Skeletal muscle satellite cell (primary cell): ENCODE measurements around the gene ORM2.

Source experiments
- H3K27me3 ChIP-seq: 2 replicates; pipeline ENCODE4 v1.7.0; 2013; ENCODE audit warnings: low read length; ENCODE audit not compliant: control insufficient read depth, insufficient read depth
- H3K36me3 ChIP-seq: 2 replicates; pipeline ENCODE4 v1.7.0; 2013; ENCODE audit warnings: mild to moderate bottlenecking, control low read depth, low read length; ENCODE audit not compliant: insufficient read depth
- H3K4me1 ChIP-seq: 2 replicates; pipeline ENCODE4 v1.7.0; 2013; ENCODE audit warnings: low read length; ENCODE audit not compliant: control insufficient read depth, insufficient read depth
- H3K4me2 ChIP-seq: 2 replicates; pipeline ENCODE4 v1.7.0; 2013; ENCODE audit warnings: mild to moderate bottlenecking, low read length
- H3K4me3 ChIP-seq: 2 replicates; pipeline ENCODE4 v1.7.0; 2013; ENCODE audit warnings: low read length
- H3K9ac ChIP-seq: 2 replicates; pipeline ENCODE4 v1.7.0; 2013; ENCODE audit warnings: mild to moderate bottlenecking, low read depth, low read length, moderate library complexity
- H3K9me3 ChIP-seq: replicated peaks from 2 replicates; pipeline ENCODE4 v1.7.0; 2013; ENCODE audit warnings: mild to moderate bottlenecking, control low read depth, low read length

ORM2 gene

GRCh38 chr9:114309096-114309495 lies 20.6 kb upstream of the ORM2 start:
- no peak overlapping the region for H3K9ac ChIP-seq
- no peak overlapping the region for H3K4me2 ChIP-seq
- no peaks in the 10 kb centered on the region for H3K4me1 ChIP-seq
- H3K9me3 ChIP-seq = no peaks in the 10 kb centered on the region
- no peak overlapping the region for H3K4me3 ChIP-seq
- no peaks in the 10 kb centered on the region for H3K27me3 ChIP-seq
- H3K36me3 ChIP-seq = peaks cover 16% of the 10 kb centered on the region

- no peak overlapping the region for H3K9ac ChIP-seq
- no peaks in the 10 kb centered on the region for H3K9me3 ChIP-seq
- no peak overlapping the region for H3K4me3 ChIP-seq
- H3K4me2 ChIP-seq = no peak overlapping the region
- H3K27me3 ChIP-seq = no peaks in the 10 kb centered on the region
- no peaks in the 10 kb centered on the region for H3K4me1 ChIP-seq
- H3K36me3 ChIP-seq = peaks cover 16% of the 10 kb centered on the region
Measured at GRCh38 chr9:114310471-114311450, 18.9 kb upstream of the ORM2 start.

- no peaks in the 10 kb centered on the region for H3K9me3 ChIP-seq
- H3K9ac ChIP-seq = no peak overlapping the region
- peaks cover 12% of the 10 kb centered on the region for H3K36me3 ChIP-seq
Measured at GRCh38 chr9:114311571-114312512, 17.8 kb upstream of the ORM2 start.

GRCh38 chr9:114312513-114312875 lies 17.2 kb upstream of the ORM2 start:
- Histone ChIP-seq H3K9ac (no peak overlapping the region), H3K4me3 (no peak overlapping the region), H3K36me3 (peaks cover 8% of the 10 kb centered on the region), H3K4me2 (no peak overlapping the region), H3K4me1 (no peaks in the 10 kb centered on the region), H3K27me3 (no peaks in the 10 kb centered on the region), H3K9me3 (no peaks in the 10 kb centered on the region)

More at GRCh38 chr9:114311571-114312512, 17.8 kb upstream of the ORM2 start:
- Histone ChIP-seq H3K4me1 (no peaks in the 10 kb centered on the region), H3K4me2 (no peak overlapping the region), H3K4me3 (no peak overlapping the region), H3K27me3 (no peaks in the 10 kb centered on the region)

GRCh38 chr9:114313186-114313585 lies 16.5 kb upstream of the ORM2 start:
- no peaks in the 10 kb centered on the region for H3K9me3 ChIP-seq
- H3K4me3 ChIP-seq = no peak overlapping the region
- H3K4me2 ChIP-seq = no peak overlapping the region
- H3K27me3 ChIP-seq = no peaks in the 10 kb centered on the region
- H3K36me3 ChIP-seq = peaks cover 8% of the 10 kb centered on the region
- H3K9ac ChIP-seq = no peak overlapping the region
- H3K4me1 ChIP-seq = no peaks in the 10 kb centered on the region

GRCh38 chr9:114314256-114314867 lies 15.3 kb upstream of the ORM2 start:
- Histone ChIP-seq H3K27me3 (no peaks in the 10 kb centered on the region), H3K4me1 (no peaks in the 10 kb centered on the region), H3K36me3 (no peaks in the 10 kb centered on the region), H3K4me2 (no peak overlapping the region), H3K9ac (no peak overlapping the region), H3K9me3 (no peaks in the 10 kb centered on the region), H3K4me3 (no peak overlapping the region)

GRCh38 chr9:114314881-114315722 lies 14.6 kb upstream of the ORM2 start:
- Histone ChIP-seq H3K4me3 (no peak overlapping the region), H3K9me3 (no peaks in the 10 kb centered on the region), H3K4me1 (no peaks in the 10 kb centered on the region), H3K27me3 (no peaks in the 10 kb centered on the region), H3K9ac (no peak overlapping the region), H3K36me3 (no peaks in the 10 kb centered on the region), H3K4me2 (no peak overlapping the region)

- Histone ChIP-seq H3K9ac (no peak overlapping the region), H3K4me2 (no peak overlapping the region), H3K4me3 (no peak overlapping the region), H3K4me1 (no peaks in the 10 kb centered on the region), H3K9me3 (no peaks in the 10 kb centered on the region), H3K36me3 (no peaks in the 10 kb centered on the region), H3K27me3 (no peaks in the 10 kb centered on the region)
Measured at GRCh38 chr9:114315723-114316363, 13.8 kb upstream of the ORM2 start.

- Histone ChIP-seq H3K4me2 (no peak overlapping the region), H3K4me1 (peaks cover 3% of the 10 kb centered on the region), H3K9me3 (no peaks in the 10 kb centered on the region), H3K27me3 (no peaks in the 10 kb centered on the region), H3K4me3 (no peak overlapping the region), H3K36me3 (no peaks in the 10 kb centered on the region), H3K9ac (no peak overlapping the region)
Measured at GRCh38 chr9:114316605-114317230, 13.0 kb upstream of the ORM2 start.
